HL-60 (cell line): ENCODE results near the gene PARVA.

Experiments
- DNase-seq, 2 experiments: peaks; one replicate each; pipeline ENCODE4 v3.0.0-alpha.2; 2010 to 2020; ENCODE audit warnings: low read depth in 1 of 2, low spot score in 1 of 2
- H3K27ac ChIP-seq: fragments of 250-450 bp; sonication (Bioruptor Pico); replicated peaks from 2 replicates; pipeline ENCODE4 v1.5.1; 2020; ENCODE audit warnings: mild to moderate bottlenecking, moderate library complexity
- H3K27me3 ChIP-seq: fragments of 250-450 bp; sonication (Bioruptor Pico); 2 replicates; pipeline ENCODE4 v1.5.1; 2021; ENCODE audit warnings: mild to moderate bottlenecking, moderate library complexity; ENCODE audit not compliant: insufficient read depth, poor library complexity, severe bottlenecking
- H3K4me3 ChIP-seq: replicated peaks from 2 replicates; pipeline ENCODE4 v1.5.1; 2011; ENCODE audit warnings: mild to moderate bottlenecking, control low read depth, low read length; ENCODE audit not compliant: insufficient read depth
- GABPA ChIP-seq: IDR thresholded peaks from 2 replicates; pipeline ENCODE4 v1.6.1; 2012; ENCODE audit warnings: low read depth
- POLR2AphosphoS5 ChIP-seq: IDR thresholded peaks from 2 replicates; pipeline ENCODE4 v1.6.1; 2012; ENCODE audit warnings: low read depth
- SPI1 ChIP-seq: IDR thresholded peaks from 2 replicates; pipeline ENCODE4 v1.6.1; 2012; ENCODE audit warnings: low read depth, mild to moderate bottlenecking, borderline replicate concordance
- TF ChIP-seq, protein P1 (sequence below): IDR thresholded peaks from one replicate; pipeline ENCODE4 v1.5.1; 2011; ENCODE audit warnings: low read length, control low read depth, inconsistent platforms; ENCODE audit not compliant: insufficient read depth
- TF ChIP-seq, protein P2 (sequence below): IDR thresholded peaks from 2 replicates; pipeline ENCODE4 v1.6.1; 2012; ENCODE audit warnings: low read depth; ENCODE audit not compliant: insufficient replicate concordance

Gene PARVA

DNA sequence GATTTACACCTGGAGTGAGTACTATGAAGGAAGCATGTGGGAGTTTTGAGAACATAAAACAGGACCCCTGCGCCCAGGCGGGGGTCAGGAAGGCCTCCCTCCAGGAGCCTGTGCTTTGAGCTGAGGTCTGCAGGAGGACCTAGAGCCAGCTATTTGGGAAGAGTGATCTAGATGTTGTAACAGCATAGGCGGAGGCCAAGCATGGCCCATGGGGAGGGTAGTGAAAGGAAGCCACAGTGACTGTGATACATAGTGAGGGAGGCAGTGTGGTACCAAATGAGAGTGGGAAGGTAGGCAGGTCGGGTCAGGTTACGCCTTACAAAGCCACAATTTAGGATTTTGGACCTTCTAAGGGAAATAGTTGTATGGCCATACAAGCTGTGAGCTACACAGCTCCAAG is 147.5 kb downstream of the PARVA start:
- no peak overlapping the region for H3K4me3 ChIP-seq
- no peak overlapping the region for H3K27ac ChIP-seq
- DNase-seq, result no peak
- no peaks in the 10 kb centered on the region for H3K27me3 ChIP-seq
- TF ChIP-seq, protein P1, sequence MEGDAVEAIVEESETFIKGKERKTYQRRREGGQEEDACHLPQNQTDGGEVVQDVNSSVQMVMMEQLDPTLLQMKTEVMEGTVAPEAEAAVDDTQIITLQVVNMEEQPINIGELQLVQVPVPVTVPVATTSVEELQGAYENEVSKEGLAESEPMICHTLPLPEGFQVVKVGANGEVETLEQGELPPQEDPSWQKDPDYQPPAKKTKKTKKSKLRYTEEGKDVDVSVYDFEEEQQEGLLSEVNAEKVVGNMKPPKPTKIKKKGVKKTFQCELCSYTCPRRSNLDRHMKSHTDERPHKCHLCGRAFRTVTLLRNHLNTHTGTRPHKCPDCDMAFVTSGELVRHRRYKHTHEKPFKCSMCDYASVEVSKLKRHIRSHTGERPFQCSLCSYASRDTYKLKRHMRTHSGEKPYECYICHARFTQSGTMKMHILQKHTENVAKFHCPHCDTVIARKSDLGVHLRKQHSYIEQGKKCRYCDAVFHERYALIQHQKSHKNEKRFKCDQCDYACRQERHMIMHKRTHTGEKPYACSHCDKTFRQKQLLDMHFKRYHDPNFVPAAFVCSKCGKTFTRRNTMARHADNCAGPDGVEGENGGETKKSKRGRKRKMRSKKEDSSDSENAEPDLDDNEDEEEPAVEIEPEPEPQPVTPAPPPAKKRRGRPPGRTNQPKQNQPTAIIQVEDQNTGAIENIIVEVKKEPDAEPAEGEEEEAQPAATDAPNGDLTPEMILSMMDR, result no peak
- no peak for TF ChIP-seq SPI1

DNA sequence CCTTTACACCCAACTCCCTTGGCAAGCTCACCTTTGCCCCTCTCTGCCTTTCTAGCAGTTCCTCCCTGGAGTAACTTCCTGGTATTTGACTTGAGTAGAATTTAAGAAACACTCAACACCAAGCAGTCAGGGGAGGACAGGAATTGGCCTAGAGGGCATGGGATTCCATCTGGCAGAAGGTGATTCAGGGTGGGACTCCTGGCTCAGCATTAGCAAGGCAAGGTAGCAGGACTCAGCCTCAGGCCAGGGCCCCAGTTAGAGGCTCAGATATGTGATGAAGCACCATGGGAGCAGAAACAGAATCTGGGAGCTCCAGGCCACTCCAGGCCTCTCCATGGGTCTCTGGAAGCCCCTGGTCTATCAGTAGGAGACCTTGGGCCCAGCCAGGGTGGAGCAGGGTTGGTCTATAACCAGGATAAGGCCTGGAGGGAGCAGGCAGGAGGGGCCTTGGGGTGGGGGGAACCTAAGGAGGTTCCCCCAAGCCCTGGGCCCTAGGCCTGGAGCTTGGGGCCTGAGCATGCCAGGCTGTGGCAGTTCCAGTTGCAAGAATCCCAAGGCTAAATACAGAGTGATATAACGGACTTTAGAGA is 148.2 kb downstream of the PARVA start:
- TF ChIP-seq, protein P2, sequence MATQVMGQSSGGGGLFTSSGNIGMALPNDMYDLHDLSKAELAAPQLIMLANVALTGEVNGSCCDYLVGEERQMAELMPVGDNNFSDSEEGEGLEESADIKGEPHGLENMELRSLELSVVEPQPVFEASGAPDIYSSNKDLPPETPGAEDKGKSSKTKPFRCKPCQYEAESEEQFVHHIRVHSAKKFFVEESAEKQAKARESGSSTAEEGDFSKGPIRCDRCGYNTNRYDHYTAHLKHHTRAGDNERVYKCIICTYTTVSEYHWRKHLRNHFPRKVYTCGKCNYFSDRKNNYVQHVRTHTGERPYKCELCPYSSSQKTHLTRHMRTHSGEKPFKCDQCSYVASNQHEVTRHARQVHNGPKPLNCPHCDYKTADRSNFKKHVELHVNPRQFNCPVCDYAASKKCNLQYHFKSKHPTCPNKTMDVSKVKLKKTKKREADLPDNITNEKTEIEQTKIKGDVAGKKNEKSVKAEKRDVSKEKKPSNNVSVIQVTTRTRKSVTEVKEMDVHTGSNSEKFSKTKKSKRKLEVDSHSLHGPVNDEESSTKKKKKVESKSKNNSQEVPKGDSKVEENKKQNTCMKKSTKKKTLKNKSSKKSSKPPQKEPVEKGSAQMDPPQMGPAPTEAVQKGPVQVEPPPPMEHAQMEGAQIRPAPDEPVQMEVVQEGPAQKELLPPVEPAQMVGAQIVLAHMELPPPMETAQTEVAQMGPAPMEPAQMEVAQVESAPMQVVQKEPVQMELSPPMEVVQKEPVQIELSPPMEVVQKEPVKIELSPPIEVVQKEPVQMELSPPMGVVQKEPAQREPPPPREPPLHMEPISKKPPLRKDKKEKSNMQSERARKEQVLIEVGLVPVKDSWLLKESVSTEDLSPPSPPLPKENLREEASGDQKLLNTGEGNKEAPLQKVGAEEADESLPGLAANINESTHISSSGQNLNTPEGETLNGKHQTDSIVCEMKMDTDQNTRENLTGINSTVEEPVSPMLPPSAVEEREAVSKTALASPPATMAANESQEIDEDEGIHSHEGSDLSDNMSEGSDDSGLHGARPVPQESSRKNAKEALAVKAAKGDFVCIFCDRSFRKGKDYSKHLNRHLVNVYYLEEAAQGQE, result no peak
- TF ChIP-seq GABPA, result no peak
- TF ChIP-seq SPI1, result no peak
- no peak for TF ChIP-seq POLR2AphosphoS5
- H3K27ac ChIP-seq, result no peak overlapping the region
- no peak for DNase-seq

DNA sequence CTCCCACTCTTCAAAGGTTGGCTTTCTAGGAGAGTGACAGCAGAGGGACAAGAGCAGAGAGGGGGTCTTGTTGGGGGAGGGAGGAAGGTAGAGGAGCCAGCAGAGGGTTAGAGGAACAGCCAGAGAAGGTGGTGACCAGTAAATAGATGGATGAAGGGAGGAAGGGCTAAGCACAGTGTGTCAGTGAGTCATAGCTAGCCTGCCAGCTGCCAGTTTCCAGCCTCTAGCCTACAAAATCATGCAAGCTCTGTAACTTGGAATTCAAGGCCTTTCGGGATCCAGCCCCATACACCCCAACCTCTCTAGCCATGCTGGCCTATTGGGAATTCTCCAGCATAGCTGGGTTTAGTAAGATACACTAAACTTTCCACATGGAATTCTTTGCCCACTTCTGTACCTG is 149.4 kb downstream of the PARVA start:
- Histone ChIP-seq H3K27me3 (peaks cover 5% of the 10 kb centered on the region), H3K4me3 (no peak overlapping the region), H3K27ac (no peak overlapping the region)
- DNase-seq, result no peak
- TF ChIP-seq SPI1, result no peak
- no peak for TF ChIP-seq POLR2AphosphoS5
- no peak for TF ChIP-seq GABPA
- TF ChIP-seq, protein P2, result no peak
- TF ChIP-seq, protein P1, result no peak

More for the DNA sequence above, 148.2 kb downstream of the PARVA start:
- no peak overlapping the region for H3K4me3 ChIP-seq
- H3K27me3 ChIP-seq, result no peaks in the 10 kb centered on the region

DNA sequence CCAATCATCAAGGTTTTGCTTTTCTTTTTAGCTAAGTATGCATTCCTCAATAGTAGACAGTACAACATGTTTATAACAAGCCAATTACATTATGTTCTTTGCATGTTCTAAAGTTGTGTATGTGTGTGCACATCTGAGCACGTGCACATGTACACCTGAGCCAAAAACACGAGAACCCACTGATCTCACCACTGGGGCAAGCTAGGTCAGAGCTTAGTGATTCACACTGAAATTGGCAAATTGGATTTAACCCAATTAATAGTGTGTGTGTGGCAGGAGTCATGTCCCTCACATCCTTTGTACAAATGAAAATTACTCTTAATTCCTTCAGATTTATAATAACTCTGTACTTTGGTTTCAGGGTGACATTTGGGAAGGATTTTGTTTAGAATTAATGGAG is 151.1 kb downstream of the PARVA start:
- no peak overlapping the region for H3K27ac ChIP-seq
- DNase-seq, result no peak
- no peak overlapping the region for H3K4me3 ChIP-seq
- TF ChIP-seq, protein P1, result no peak
- TF ChIP-seq POLR2AphosphoS5, result no peak
- no peak for TF ChIP-seq SPI1
- TF ChIP-seq, protein P2, result no peak
- no peak for TF ChIP-seq GABPA
- H3K27me3 ChIP-seq, result peaks cover 7% of the 10 kb centered on the region
